Osteoblast (primary cell): ENCODE measurements around the gene TRMT61B. TPM values are rescaled to one million over a fixed set of nuclear protein-coding genes. Genes with fewer than 3 reads are reported as not detected.

Experiments
- DNase-seq: peaks from one replicate; pipeline ENCODE4 v3.0.0; 2011; ENCODE audit warnings: low spot score, mixed read lengths; ENCODE audit not compliant: insufficient read length; ENCODE audit errors: missing footprints
- H2AFZ ChIP-seq: 2 replicates; pipeline ENCODE4 v1.6.0; 2011; ENCODE audit warnings: mild to moderate bottlenecking, low read length
- H3K27ac ChIP-seq: 2 replicates; pipeline ENCODE4 v1.5.1; 2011; ENCODE audit warnings: mild to moderate bottlenecking, low read depth, low read length, moderate library complexity
- H3K27me3 ChIP-seq: 2 replicates; pipeline ENCODE4 v1.6.0; 2012; ENCODE audit warnings: mild to moderate bottlenecking, control low read depth, inconsistent platforms, low read length, moderate library complexity; ENCODE audit not compliant: insufficient read depth
- H3K36me3 ChIP-seq: 2 replicates; pipeline ENCODE4 v1.5.1; 2011; ENCODE audit warnings: mild to moderate bottlenecking, low read length, control low read depth, moderate library complexity; ENCODE audit not compliant: insufficient read depth
- H3K4me1 ChIP-seq: 2 replicates; pipeline ENCODE4 v1.5.1; 2011; ENCODE audit warnings: mild to moderate bottlenecking, low read length, control low read depth, moderate library complexity; ENCODE audit not compliant: insufficient read depth
- H3K4me2 ChIP-seq: 2 replicates; pipeline ENCODE4 v1.6.0; 2011; ENCODE audit warnings: mild to moderate bottlenecking, low read length; ENCODE audit not compliant: insufficient read depth
- H3K4me3 ChIP-seq: fragments of 200-600 bp; sonication (generic); 3 replicates; pipeline ENCODE4 v1.5.1; 2012; ENCODE audit warnings: mild to moderate bottlenecking, low read length, inconsistent platforms; ENCODE audit not compliant: insufficient read depth
- H3K79me2 ChIP-seq: 2 replicates; pipeline ENCODE4 v1.6.0; 2012; ENCODE audit warnings: mild to moderate bottlenecking, low read length, control low read depth, inconsistent platforms; ENCODE audit not compliant: insufficient read depth
- H3K9me3 ChIP-seq: 2 replicates; pipeline ENCODE4 v1.5.1; 2011; ENCODE audit warnings: low read depth, low read length, control low read depth
- H4K20me1 ChIP-seq: 2 replicates; pipeline ENCODE4 v1.6.0; 2012; ENCODE audit warnings: mild to moderate bottlenecking, low read length, control low read depth; ENCODE audit not compliant: insufficient read depth
- total RNA-seq: library from RNA; depleted of rRNA; stranded (reverse); fragments of >200 nt; gene quantifications from 2 replicates; pipeline ENCODE4 v1.2.3, GENCODE V29; 2012
- TF ChIP-seq, protein P1 (sequence below): IDR thresholded peaks from 2 replicates; pipeline ENCODE4 v1.5.1; 2011; ENCODE audit warnings: mild to moderate bottlenecking, low read depth, low read length, moderate library complexity; ENCODE audit errors: extremely low read depth

TRMT61B gene
- total RNA-seq, 1 donor: 9.4 TPM

DNA sequence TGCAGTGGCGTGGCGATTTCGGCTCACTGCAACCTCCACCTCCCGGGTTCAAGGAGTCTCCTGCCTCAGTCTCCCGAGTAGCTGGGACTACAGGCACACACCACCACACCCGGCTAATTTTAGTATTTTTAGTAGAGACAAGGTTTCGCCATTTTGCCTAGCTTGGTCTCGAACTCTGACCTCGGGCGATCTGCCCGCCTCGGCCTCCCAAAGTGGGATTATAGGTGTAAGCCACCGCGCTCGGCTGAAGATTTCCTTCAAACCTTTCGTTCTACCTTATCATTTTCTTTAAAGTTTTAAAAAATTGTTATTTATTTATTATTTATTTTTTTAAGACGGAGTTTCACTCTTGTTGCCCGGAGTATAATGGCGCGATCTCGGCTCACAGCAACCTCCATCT lies 23.4 kb upstream of the TRMT61B start:
- H3K79me2 ChIP-seq: peaks cover 41% of the 10 kb centered on the region

DNA sequence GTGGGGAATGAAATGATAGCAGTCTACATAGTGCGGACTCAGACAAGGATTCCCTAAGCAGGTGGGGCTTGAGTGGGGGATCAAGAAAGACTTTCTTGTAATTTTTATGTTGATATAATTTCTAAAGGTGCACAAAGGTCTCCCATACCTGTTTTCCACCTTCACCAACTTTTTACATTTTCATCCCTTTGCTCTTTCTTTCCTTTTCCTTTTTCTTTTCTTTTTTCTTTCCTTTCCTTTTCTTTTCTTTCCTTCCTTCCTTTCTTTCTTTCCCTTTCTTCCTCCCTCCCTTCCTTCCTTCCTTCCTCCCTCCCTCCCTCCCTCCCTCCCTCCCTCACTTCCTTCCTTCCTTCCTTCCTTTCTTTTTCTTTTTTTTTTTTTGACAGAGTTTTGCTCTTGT lies 10.1 kb upstream of the TRMT61B start:
- no peak for DNase-seq
- H2AFZ ChIP-seq: no peak overlapping the region
- H3K79me2 ChIP-seq: no peaks in the 10 kb centered on the region
- no peak overlapping the region for H3K4me3 ChIP-seq
- no peaks in the 10 kb centered on the region for H3K9me3 ChIP-seq
- H3K27ac ChIP-seq: no peak overlapping the region
- TF ChIP-seq, protein P1, sequence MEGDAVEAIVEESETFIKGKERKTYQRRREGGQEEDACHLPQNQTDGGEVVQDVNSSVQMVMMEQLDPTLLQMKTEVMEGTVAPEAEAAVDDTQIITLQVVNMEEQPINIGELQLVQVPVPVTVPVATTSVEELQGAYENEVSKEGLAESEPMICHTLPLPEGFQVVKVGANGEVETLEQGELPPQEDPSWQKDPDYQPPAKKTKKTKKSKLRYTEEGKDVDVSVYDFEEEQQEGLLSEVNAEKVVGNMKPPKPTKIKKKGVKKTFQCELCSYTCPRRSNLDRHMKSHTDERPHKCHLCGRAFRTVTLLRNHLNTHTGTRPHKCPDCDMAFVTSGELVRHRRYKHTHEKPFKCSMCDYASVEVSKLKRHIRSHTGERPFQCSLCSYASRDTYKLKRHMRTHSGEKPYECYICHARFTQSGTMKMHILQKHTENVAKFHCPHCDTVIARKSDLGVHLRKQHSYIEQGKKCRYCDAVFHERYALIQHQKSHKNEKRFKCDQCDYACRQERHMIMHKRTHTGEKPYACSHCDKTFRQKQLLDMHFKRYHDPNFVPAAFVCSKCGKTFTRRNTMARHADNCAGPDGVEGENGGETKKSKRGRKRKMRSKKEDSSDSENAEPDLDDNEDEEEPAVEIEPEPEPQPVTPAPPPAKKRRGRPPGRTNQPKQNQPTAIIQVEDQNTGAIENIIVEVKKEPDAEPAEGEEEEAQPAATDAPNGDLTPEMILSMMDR: no peak
- no peaks in the 10 kb centered on the region for H3K36me3 ChIP-seq
- H3K4me2 ChIP-seq: no peak overlapping the region
- H4K20me1 ChIP-seq: no peaks in the 10 kb centered on the region
- no peaks in the 10 kb centered on the region for H3K4me1 ChIP-seq
- peaks cover 13% of the 10 kb centered on the region for H3K27me3 ChIP-seq

More for the DNA sequence above, 23.4 kb upstream of the TRMT61B start:
- H4K20me1 ChIP-seq: peaks cover 35% of the 10 kb centered on the region
- peaks cover 25% of the 10 kb centered on the region for H3K4me1 ChIP-seq
- no peaks in the 10 kb centered on the region for H3K9me3 ChIP-seq
- no peak overlapping the region for H3K4me2 ChIP-seq
- H3K4me3 ChIP-seq: no peak overlapping the region
- no peak overlapping the region for H3K27ac ChIP-seq
- H3K27me3 ChIP-seq: no peaks in the 10 kb centered on the region
- TF ChIP-seq, protein P1: no peak
- no peaks in the 10 kb centered on the region for H3K36me3 ChIP-seq
- DNase-seq: no peak
- H2AFZ ChIP-seq: no peak overlapping the region

DNA sequence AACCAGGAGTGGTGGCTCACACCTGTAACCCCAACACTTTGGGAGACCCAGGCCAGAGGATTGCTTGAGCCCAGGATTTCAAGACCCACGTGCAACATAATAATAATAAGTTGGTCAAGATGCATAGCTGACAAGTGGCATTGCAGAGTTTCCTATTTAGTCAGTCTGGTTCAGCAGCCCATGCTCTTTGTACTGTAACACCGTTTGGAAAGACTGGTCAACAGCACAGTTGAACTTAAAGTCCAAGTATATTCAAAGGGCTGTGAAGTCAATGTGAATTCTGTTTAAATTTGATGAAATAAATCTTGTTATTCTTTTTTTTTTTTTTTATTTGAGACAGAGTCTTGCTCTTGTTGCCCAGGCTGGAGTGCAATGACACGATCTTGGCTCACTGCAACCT lies 1.5 kb upstream of the TRMT61B start:
- H2AFZ ChIP-seq: peak overlapping the region; percentile 15
- H3K27me3 ChIP-seq: peaks cover 8% of the 10 kb centered on the region
- H3K36me3 ChIP-seq: no peaks in the 10 kb centered on the region
- no peaks in the 10 kb centered on the region for H3K9me3 ChIP-seq
- peaks cover 34% of the 10 kb centered on the region for H3K79me2 ChIP-seq
- DNase-seq: no peak
- H3K4me2 ChIP-seq: no peak overlapping the region
- no peaks in the 10 kb centered on the region for H4K20me1 ChIP-seq
- TF ChIP-seq, protein P1: no peak
- peaks cover 21% of the 10 kb centered on the region for H3K4me1 ChIP-seq
- H3K4me3 ChIP-seq: no peak overlapping the region
- no peak overlapping the region for H3K27ac ChIP-seq

DNA sequence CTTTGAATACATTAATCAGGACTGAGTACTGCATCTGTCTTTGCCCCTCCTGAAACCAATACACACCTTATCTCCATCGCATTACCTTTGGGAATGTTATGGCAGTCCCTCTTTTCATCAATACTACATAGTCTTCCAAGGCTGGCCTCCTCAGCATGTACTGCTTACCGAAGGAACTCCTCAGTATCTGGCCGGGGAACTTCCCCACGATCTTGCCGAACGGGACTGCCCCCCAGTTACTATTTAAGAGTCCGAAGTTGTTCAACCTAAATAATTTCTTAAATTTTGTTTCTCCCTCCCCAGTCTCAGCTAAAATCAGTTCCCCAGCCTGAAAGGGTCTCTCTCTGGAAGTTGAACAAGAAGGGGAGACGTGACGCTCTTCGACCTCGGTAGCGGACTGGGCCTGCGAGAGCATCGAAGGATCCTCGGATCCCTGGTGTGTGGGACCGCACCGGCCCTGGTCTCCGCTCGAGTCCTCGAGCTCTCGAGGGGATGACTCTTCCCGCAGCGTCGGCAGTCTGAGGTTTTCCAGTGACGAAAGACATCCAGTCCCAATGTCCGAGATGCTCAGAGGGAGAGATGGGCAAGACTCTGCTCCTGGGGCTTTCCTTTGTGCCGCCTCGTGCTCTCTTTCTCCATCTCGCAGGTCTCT lies 489 bp downstream of the TRMT61B start:
- Histone ChIP-seq H3K4me1 (peaks cover 21% of the 10 kb centered on the region), H3K27me3 (no peaks in the 10 kb centered on the region), H3K27ac (peak overlapping the region; percentile 85), H3K4me2 (peak overlapping the region; percentile 98), H3K4me3 (peak overlapping the region; percentile 96), H3K79me2 (peaks cover 42% of the 10 kb centered on the region), H2AFZ (peak overlapping the region; percentile 96), H3K36me3 (no peaks in the 10 kb centered on the region), H4K20me1 (no peaks in the 10 kb centered on the region), H3K9me3 (no peaks in the 10 kb centered on the region)
- TF ChIP-seq, protein P1: no peak
- DNase-seq: no peak
